Hepatocyte (in vitro differentiated cells): ENCODE measurements around the gene GPR180. TPM values are rescaled to one million over a fixed set of nuclear protein-coding genes. Genes with fewer than 3 reads are reported as not detected.

Experiments
- DNase-seq: peaks from one replicate; pipeline ENCODE4 v3.0.0-alpha.2; 2016; ENCODE audit warnings: low spot score
- H2AFZ ChIP-seq: fragments of 200-600 bp; sonication (generic); 2 replicates; pipeline ENCODE4 v1.6.0; 2016; ENCODE audit warnings: antibody characterized with exemption, mild to moderate bottlenecking
- H3K27ac ChIP-seq: fragments of 200-600 bp; sonication (generic); 2 replicates; pipeline ENCODE4 v1.5.1; 2016; ENCODE audit warnings: mild to moderate bottlenecking
- H3K27me3 ChIP-seq: fragments of 200-600 bp; sonication (generic); 2 replicates; pipeline ENCODE4 v1.6.1; 2016
- H3K36me3 ChIP-seq: fragments of 200-600 bp; sonication (generic); replicated peaks from 2 replicates; pipeline ENCODE4 v1.5.1; 2016; ENCODE audit warnings: low read depth; ENCODE audit not compliant: insufficient read depth
- H3K4me1 ChIP-seq: fragments of 200-600 bp; sonication (generic); 2 replicates; pipeline ENCODE4 v1.5.1; 2016; ENCODE audit warnings: mild to moderate bottlenecking, moderate library complexity; ENCODE audit not compliant: insufficient read depth
- H3K4me2 ChIP-seq: fragments of 200-600 bp; sonication (generic); 2 replicates; pipeline ENCODE4 v1.6.0; 2016
- H3K4me3 ChIP-seq: fragments of 200-600 bp; sonication (generic); 2 replicates; pipeline ENCODE4 v1.5.1; 2016; ENCODE audit warnings: mild to moderate bottlenecking
- H3K79me2 ChIP-seq: fragments of 200-600 bp; sonication (generic); 2 replicates; pipeline ENCODE4 v1.6.0; 2017; ENCODE audit warnings: mild to moderate bottlenecking
- H3K9me2 ChIP-seq: fragments of 200-600 bp; sonication (generic); replicated peaks from 2 replicates; pipeline ENCODE4 v1.6.0; 2017; ENCODE audit warnings: mild to moderate bottlenecking; ENCODE audit not compliant: insufficient read depth
- H3K9me3 ChIP-seq: fragments of 200-600 bp; sonication (generic); 2 replicates; pipeline ENCODE4 v1.5.1; 2016; ENCODE audit warnings: low read depth, mild to moderate bottlenecking
- H4K20me1 ChIP-seq: fragments of 200-600 bp; sonication (generic); 2 replicates; pipeline ENCODE4 v1.6.0; 2016; ENCODE audit warnings: mild to moderate bottlenecking; ENCODE audit not compliant: insufficient read depth, poor library complexity, severe bottlenecking
- EZH2 ChIP-seq: fragments of 200-600 bp; sonication (generic); IDR thresholded peaks from 2 replicates; pipeline ENCODE4 v1.6.1; 2016; ENCODE audit warnings: antibody characterized with exemption, mild to moderate bottlenecking, borderline replicate concordance
- EZH2phosphoT487 ChIP-seq: fragments of 200-600 bp; sonication (generic); IDR thresholded peaks from one replicate; pipeline ENCODE4 v1.6.1; 2018; ENCODE audit warnings: antibody characterized with exemption, mild to moderate bottlenecking, low read depth, moderate library complexity; ENCODE audit not compliant: unreplicated experiment, severe bottlenecking
- WGBS: methylation state at CpG from one replicate; pipeline ENCODE4 v1.1.6; 2016; ENCODE audit warnings: low lambda C conversion rate; ENCODE audit errors: missing lambda C conversion rate; 5-methylcytosine and 5-hydroxymethylcytosine counted together
- polyA plus RNA-seq: library from polyadenylated mRNA; unstranded; fragments of >200 nt; fragmentation: Nextera tagmentation; extraction: Ambion mirVana; gene quantifications from 2 replicates; pipeline ENCODE4 v1.2.1, GENCODE V29; 2016
- total RNA-seq: library from RNA; depleted of rRNA; stranded (reverse); fragments of >200 nt; gene quantifications from 2 replicates; pipeline ENCODE4 v1.2.3, GENCODE V29; 2014
- TF ChIP-seq, protein P1 (sequence below): fragments of 200-600 bp; sonication (generic); IDR thresholded peaks from 2 replicates; pipeline ENCODE4 v1.5.1; 2016; ENCODE audit warnings: antibody characterized with exemption, mild to moderate bottlenecking; ENCODE audit not compliant: poor library complexity

The GPR180 gene
- total and polyA plus RNA-seq, 2 experiments from 2014 or later = 5.6 to 12.9 TPM

DNA sequence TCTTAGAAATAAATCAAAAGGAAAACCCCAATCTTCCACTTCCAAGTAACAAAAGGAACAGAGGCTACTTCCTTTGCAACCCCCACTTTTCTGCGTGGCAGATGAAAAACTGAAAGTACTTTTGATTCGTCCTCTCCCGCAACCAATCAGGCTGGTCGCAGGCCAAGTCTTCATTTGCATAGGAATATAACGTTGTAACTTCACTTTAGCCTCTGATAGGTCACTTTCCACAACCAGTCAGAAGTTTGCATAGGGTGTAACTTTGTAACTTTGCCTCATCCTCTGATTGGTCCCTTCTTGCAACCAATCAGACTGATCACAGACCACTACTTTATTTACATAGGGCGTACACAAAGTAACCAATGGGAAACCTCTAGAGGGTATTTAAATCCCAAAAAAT is 42.9 kb upstream of the GPR180 start:
- TF ChIP-seq EZH2 (no peak), EZH2phosphoT487 (no peak)
- TF ChIP-seq, protein P1, sequence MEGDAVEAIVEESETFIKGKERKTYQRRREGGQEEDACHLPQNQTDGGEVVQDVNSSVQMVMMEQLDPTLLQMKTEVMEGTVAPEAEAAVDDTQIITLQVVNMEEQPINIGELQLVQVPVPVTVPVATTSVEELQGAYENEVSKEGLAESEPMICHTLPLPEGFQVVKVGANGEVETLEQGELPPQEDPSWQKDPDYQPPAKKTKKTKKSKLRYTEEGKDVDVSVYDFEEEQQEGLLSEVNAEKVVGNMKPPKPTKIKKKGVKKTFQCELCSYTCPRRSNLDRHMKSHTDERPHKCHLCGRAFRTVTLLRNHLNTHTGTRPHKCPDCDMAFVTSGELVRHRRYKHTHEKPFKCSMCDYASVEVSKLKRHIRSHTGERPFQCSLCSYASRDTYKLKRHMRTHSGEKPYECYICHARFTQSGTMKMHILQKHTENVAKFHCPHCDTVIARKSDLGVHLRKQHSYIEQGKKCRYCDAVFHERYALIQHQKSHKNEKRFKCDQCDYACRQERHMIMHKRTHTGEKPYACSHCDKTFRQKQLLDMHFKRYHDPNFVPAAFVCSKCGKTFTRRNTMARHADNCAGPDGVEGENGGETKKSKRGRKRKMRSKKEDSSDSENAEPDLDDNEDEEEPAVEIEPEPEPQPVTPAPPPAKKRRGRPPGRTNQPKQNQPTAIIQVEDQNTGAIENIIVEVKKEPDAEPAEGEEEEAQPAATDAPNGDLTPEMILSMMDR = no peak
- Histone ChIP-seq H2AFZ (no peak overlapping the region), H3K4me1 (peaks cover 3% of the 10 kb centered on the region), H3K4me3 (no peak overlapping the region), H3K9me3 (no peaks in the 10 kb centered on the region), H3K36me3 (no peaks in the 10 kb centered on the region), H3K4me2 (no peak overlapping the region), H4K20me1 (no peaks in the 10 kb centered on the region), H3K27me3 (no peaks in the 10 kb centered on the region), H3K79me2 (no peaks in the 10 kb centered on the region), H3K27ac (no peak overlapping the region), H3K9me2 (no peaks in the 10 kb centered on the region)
- 59% methylated on average over 6 of the region's 6 CpGs for WGBS
- no peak for DNase-seq

DNA sequence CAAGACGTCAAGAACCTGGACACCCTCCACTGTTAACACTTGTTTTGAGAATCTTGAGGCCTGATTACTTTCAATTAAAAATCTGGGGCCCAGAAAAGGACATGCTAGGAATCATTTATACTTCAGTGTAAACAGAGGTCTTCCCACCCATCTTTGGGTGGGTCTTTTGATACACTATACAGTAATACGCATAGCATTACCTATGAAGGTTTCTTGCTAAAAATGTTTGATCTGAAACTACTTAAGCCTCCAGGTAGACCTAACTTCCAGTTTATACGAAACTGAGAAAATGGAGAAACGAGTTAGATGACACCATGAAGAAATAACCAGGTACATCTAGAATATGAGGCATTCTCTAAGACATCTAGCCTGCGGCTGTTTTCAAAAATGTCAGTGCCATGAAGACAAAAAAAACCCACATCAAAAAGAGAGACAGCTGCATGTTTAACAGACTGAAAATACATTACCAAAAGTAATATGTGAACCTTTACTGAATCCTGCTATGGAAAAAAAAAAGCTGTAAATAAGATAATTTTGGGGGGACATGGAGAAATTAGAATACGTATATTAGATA is 42.3 kb upstream of the GPR180 start:
- H3K27ac ChIP-seq = no peak overlapping the region
- H3K9me3 ChIP-seq = no peaks in the 10 kb centered on the region
- no peak overlapping the region for H3K4me2 ChIP-seq
- no peak overlapping the region for H3K4me3 ChIP-seq
- no peaks in the 10 kb centered on the region for H4K20me1 ChIP-seq
- WGBS = 79% methylated on average over 6 of the region's 6 CpGs
- TF ChIP-seq EZH2 = no peak
- TF ChIP-seq, protein P1 = no peak
- no peak for TF ChIP-seq EZH2phosphoT487
- peaks cover 3% of the 10 kb centered on the region for H3K4me1 ChIP-seq
- no peak overlapping the region for H2AFZ ChIP-seq
- no peaks in the 10 kb centered on the region for H3K36me3 ChIP-seq
- no peaks in the 10 kb centered on the region for H3K79me2 ChIP-seq
- no peaks in the 10 kb centered on the region for H3K9me2 ChIP-seq
- no peaks in the 10 kb centered on the region for H3K27me3 ChIP-seq
- DNase-seq = no peak

DNA sequence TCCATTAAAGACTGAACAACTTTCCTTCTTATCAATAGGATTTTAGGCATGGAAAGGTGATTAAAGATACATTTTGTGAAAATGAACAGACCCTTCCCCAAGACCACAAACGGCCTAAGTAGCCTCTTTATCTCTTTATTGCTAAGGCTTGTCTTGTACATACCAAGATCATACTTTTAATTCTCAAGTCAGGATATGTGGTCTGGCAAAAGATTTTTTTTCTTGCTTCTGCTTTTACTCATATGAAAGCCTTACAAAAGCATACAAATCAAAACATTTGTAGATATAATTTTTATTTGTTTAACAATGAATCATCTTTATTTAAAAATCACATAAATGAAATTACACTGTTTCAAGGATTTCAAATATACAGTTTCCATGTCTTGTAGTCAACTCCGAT is 41.5 kb upstream of the GPR180 start:
- Histone ChIP-seq H3K4me1 (peaks cover 3% of the 10 kb centered on the region), H3K27me3 (no peaks in the 10 kb centered on the region), H3K79me2 (no peaks in the 10 kb centered on the region), H3K4me2 (no peak overlapping the region), H3K9me3 (no peaks in the 10 kb centered on the region), H3K27ac (no peak overlapping the region), H4K20me1 (no peaks in the 10 kb centered on the region), H3K9me2 (no peaks in the 10 kb centered on the region), H3K36me3 (no peaks in the 10 kb centered on the region), H2AFZ (no peak overlapping the region), H3K4me3 (no peak overlapping the region)
- no peak for TF ChIP-seq EZH2
- TF ChIP-seq EZH2phosphoT487 = no peak
- TF ChIP-seq, protein P1 = no peak
- 67% methylated on average over 2 of the region's 2 CpGs for WGBS
- no peak for DNase-seq
